ENCODE results near the gene CIB2. TPM values are rescaled to one million over a fixed set of nuclear protein-coding genes. Genes with fewer than 3 reads are reported as not detected.

The CIB2 gene
- total and polyA plus RNA-seq, 2 experiments from 2014 or later: 59.5 to 64.4 TPM

GRCh38 chr15:78108300-78109084 lies 22.8 kb downstream of the CIB2 start:
- H3K4me1 ChIP-seq (ENCODE audit: insufficient read depth): no peaks in the 10 kb centered on the region; the same call in 1 of the 2 replicates
- Mint-ChIP-seq H3K27me3 (ENCODE audit: insufficient read depth, low read depth, poor library complexity) (peaks cover 12% of the 10 kb centered on the region), H3K36me3 (ENCODE audit: low read depth) (peaks cover 10% of the 10 kb centered on the region; the same call in 2 of the 3 replicates), H3K4me3 (no peak overlapping the region), H3K27ac (no peak overlapping the region; the same call in 1 of the 2 replicates), H3K9me3 (no peaks in the 10 kb centered on the region; the same call in 2 of the 3 replicates), H3K4me1 (peaks cover 5% of the 10 kb centered on the region)
- no peaks in the 10 kb centered on the region for H4K20me1 ChIP-seq (replicated peaks; ENCODE audit: insufficient read depth)
- DNase-seq (ENCODE audit: low spot score) (peak; percentile 90), ATAC-seq (peak; percentile 94)
- no peaks in the 10 kb centered on the region for H3F3A ChIP-seq (replicated peaks; ENCODE audit: low read depth)
- 0 out of 2 replicates have a peak overlapping the region, but pooled peaks have one; percentile 66 for H3K27ac ChIP-seq (ENCODE audit: low read depth)
- no peak overlapping the region for H3K4me2 ChIP-seq
- H3K79me2 ChIP-seq (replicated peaks; ENCODE audit: insufficient read depth): no peaks in the 10 kb centered on the region
- no peak overlapping the region for H3K4me3 ChIP-seq
- no peak for TF ChIP-seq ZNF331 (CRISPR knock-in tag; IDR thresholded peaks at IDR 0.05; ENCODE audit: low read depth)
- no peak for TF ChIP-seq ZNF114 (CRISPR knock-in tag; IDR thresholded peaks at IDR 0.05)
- no peak for TF ChIP-seq REST (IDR thresholded peaks at IDR 0.05; ENCODE audit: unreplicated experiment)
- TF ChIP-seq ZNF462 (CRISPR knock-in tag; IDR thresholded peaks at IDR 0.05): no peak
- peak; percentile 82 to 89 for TF ChIP-seq CTCF (conservative IDR thresholded peaks at IDR 0.05; ENCODE audit: low read depth in 2 of 2)
- no peaks in the 10 kb centered on the region for H3K9me2 ChIP-seq (ENCODE audit: insufficient read depth)
- H3K36me3 ChIP-seq (ENCODE audit: insufficient read depth): no peaks in the 10 kb centered on the region
- no peak overlapping the region for H2AFZ ChIP-seq
- H3K27me3 ChIP-seq (ENCODE audit: insufficient read depth): no peaks in the 10 kb centered on the region

Measured in GM23338 (cell line).